GM19397 (cell line): ENCODE data around the gene HAUS7.
"Not testable (repeated sequence)": the region's sequence is repeated elsewhere in the genome, so short reads cannot be mapped to it uniquely, and the experiment has no call there.

Experiments used
- ATAC-seq: cut with Tn5 transposase; IDR thresholded peaks from one replicate; pipeline ENCODE4 v1.9.1; 2021; ENCODE audit warnings: mild to moderate bottlenecking, moderate library complexity; ENCODE audit not compliant: unreplicated experiment

HAUS7 gene

GRCh38 chrX:153411255-153411987 lies 59.0 kb downstream of the HAUS7 start, which contains the start of gene ZFP92:
Gene ZFP92, plus strand, starts transcription at chrX:153411472. Its CDS starts 6,851 bp downstream, at chrX:153418323.
- no peak for ATAC-seq

GRCh38 chrX:153410888-153411254 lies 59.5 kb downstream of the HAUS7 start:
- no peak for ATAC-seq

- ATAC-seq, result no peak
These were observed 60.0 kb downstream of the HAUS7 start for GRCh38 chrX:153410373-153410772.

- no peak for ATAC-seq
These were observed 60.8 kb downstream of the HAUS7 start for GRCh38 chrX:153409414-153410101.

- no peak for ATAC-seq
These were observed 61.5 kb downstream of the HAUS7 start for GRCh38 chrX:153408871-153409351.

- ATAC-seq, result no peak
These were observed 62.1 kb downstream of the HAUS7 start for GRCh38 chrX:153408221-153408721.

- ATAC-seq, result no peak
These were observed 62.6 kb downstream of the HAUS7 start for GRCh38 chrX:153407736-153408135.

- ATAC-seq, result no peak
These were observed 63.5 kb downstream of the HAUS7 start for GRCh38 chrX:153406903-153407302.

GRCh38 chrX:153406011-153406410 lies 64.4 kb downstream of the HAUS7 start:
- no peak for ATAC-seq

- no peak for ATAC-seq
These were observed 65.0 kb downstream of the HAUS7 start for GRCh38 chrX:153405426-153405825.

- ATAC-seq, result not testable (repeated sequence)
These were observed 66.0 kb downstream of the HAUS7 start for GRCh38 chrX:153404333-153404732.

GRCh38 chrX:153401133-153401764 lies 69.1 kb downstream of the HAUS7 start, which contains the start of gene PNMA6E:
Gene PNMA6E, minus strand, starts transcription at chrX:153401350. Its CDS starts 2,501 bp downstream, at chrX:153398849.
- no peak for ATAC-seq

- no peak for ATAC-seq
These were observed 69.9 kb downstream of the HAUS7 start for GRCh38 chrX:153400146-153401132.

- ATAC-seq, result no peak
These were observed 72.0 kb downstream of the HAUS7 start for GRCh38 chrX:153398275-153398960.
